Activated naive CD4-positive, alpha-beta T cell treated with Interleukin-2 at 50 U/mL for 16 hours (primary cell): Measurements from ENCODE around the gene PML.

Experiments
- DNase-seq: peaks from one replicate; pipeline ENCODE4 v3.0.0-alpha.2; 2020

The PML gene

GRCh38 chr15:74013374-74013894, 18.9 kb downstream of the PML start:
- DNase-seq: no peak

GRCh38 chr15:74019734-74020133, 25.2 kb downstream of the PML start:
- no peak for DNase-seq

GRCh38 chr15:74022706-74023470, 28.4 kb downstream of the PML start:
- DNase-seq: no peak

GRCh38 chr15:74024687-74025086, 30.2 kb downstream of the PML start:
- no peak for DNase-seq

GRCh38 chr15:74025436-74025835, 30.9 kb downstream of the PML start:
- DNase-seq: no peak

GRCh38 chr15:74027688-74028087, 33.2 kb downstream of the PML start:
- DNase-seq: no peak

- no peak for DNase-seq
Measured at GRCh38 chr15:74028646-74029045, 34.1 kb downstream of the PML start.

- DNase-seq: no peak
Measured at GRCh38 chr15:74032046-74032445, 37.5 kb downstream of the PML start.

- DNase-seq: no peak
Measured at GRCh38 chr15:74032606-74033561, 38.4 kb downstream of the PML start.

- no peak for DNase-seq
Measured at GRCh38 chr15:74034206-74034755, 39.8 kb downstream of the PML start.

GRCh38 chr15:74035121-74036017, 40.9 kb downstream of the PML start:
- DNase-seq: no peak

- no peak for DNase-seq
Measured at GRCh38 chr15:74036271-74037170, 42.0 kb downstream of the PML start.

- DNase-seq: no peak
Measured at GRCh38 chr15:74037171-74038117, 42.9 kb downstream of the PML start.

GRCh38 chr15:74038707-74039655, 44.5 kb downstream of the PML start:
- no peak for DNase-seq

GRCh38 chr15:74039656-74040010, 45.1 kb downstream of the PML start:
- DNase-seq: no peak

- no peak for DNase-seq
Measured at GRCh38 chr15:74040109-74040850, 45.8 kb downstream of the PML start.

- DNase-seq: no peak
Measured at GRCh38 chr15:74041311-74041756, 46.8 kb downstream of the PML start.
